A549 (cell line): ENCODE measurements around the gene MLPH.

Source experiments
- CTCF ChIP-seq: fragments of >200 bp; sonication (Bioruptor Twin); formaldehyde crosslinking; IDR thresholded peaks from 3 replicates; pipeline ENCODE4 v1.5.1; 2016
- E2F6 ChIP-seq: IDR thresholded peaks from 2 replicates; pipeline ENCODE4 v1.6.1; 2012; ENCODE audit warnings: low read depth, borderline replicate concordance
- FOXS1 ChIP-seq: fragments of 250-450 bp; sonication (Bioruptor Pico); IDR thresholded peaks from 2 replicates; pipeline ENCODE4 v1.5.0; 2020; ENCODE audit warnings: mild to moderate bottlenecking, moderate library complexity
- JUNB ChIP-seq: fragments of >200 bp; sonication (Bioruptor Twin); formaldehyde crosslinking; IDR thresholded peaks from 2 replicates; pipeline ENCODE4 v1.6.1; 2016
- KDM1A ChIP-seq: fragments of 200-600 bp; sonication (generic); IDR thresholded peaks from 2 replicates; pipeline ENCODE4 v1.6.1; 2016; ENCODE audit warnings: low read depth, mild to moderate bottlenecking
- MAX ChIP-seq: IDR thresholded peaks from 2 replicates; pipeline ENCODE4 v1.6.1; 2012
- POLR2A ChIP-seq: IDR thresholded peaks from 2 replicates; pipeline ENCODE4 v1.6.1; 2012; ENCODE audit warnings: mild to moderate bottlenecking, low read length
- REST ChIP-seq: fragments of 200-600 bp; sonication (generic); IDR thresholded peaks from 2 replicates; pipeline ENCODE4 v1.6.1; 2016; ENCODE audit warnings: antibody characterized with exemption, mild to moderate bottlenecking, moderate library complexity

DNA sequence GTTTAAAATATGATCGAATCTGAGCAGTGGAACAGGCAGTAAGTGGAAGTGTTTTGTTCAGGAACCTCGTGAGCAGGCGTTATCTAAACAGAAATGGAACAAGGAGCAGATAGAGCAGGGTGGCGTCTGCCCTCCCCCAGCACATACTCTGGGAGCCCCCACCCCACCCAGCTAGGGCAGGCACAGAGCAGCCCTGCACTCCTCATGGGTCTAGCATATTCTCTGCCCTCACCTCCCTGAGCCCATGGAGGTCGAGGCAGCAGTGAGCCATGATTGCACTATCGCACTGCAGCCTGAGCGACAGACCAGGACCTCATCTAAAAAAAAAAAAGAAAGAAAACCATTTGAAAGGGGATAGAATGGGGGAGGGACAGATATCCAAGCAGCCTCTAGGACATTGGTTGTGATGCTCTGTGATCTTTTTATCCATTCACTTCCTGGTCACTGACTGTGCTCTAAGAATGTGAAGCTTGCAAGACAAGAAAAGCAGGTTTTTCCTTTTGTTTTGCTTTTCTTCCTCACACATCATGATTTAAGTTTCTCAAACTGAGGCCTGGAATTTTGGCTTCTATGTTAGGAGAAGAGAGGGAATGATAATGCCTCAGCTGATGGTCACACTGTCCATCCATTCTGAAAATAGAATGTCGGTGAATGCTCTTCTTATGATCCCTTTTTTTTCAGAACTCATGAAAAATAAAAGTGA lies 3.1 kb downstream of the MLPH start:
- no peak for TF ChIP-seq POLR2A
- no peak for TF ChIP-seq CTCF
- TF ChIP-seq E2F6, result no peak
- no peak for TF ChIP-seq MAX
- no peak for TF ChIP-seq JUNB
- no peak for TF ChIP-seq FOXS1
- TF ChIP-seq KDM1A, result no peak
- no peak for TF ChIP-seq REST
